ENCODE measurements around the gene SLC38A10. TPM values are rescaled to one million over a fixed set of nuclear protein-coding genes. Genes with fewer than 3 reads are reported as not detected.

The SLC38A10 gene
- total RNA-seq, 1 experiment from 2014 or later, result 109 TPM

GRCh38 chr17:81323083-81323369 lies 27.9 kb upstream of the SLC38A10 start:
- POLR2A ChIA-PET, result interaction anchor here (0.7 to 1.2 kb wide), 2 partner anchors 14 to 57 kb away, joined by 3 read pairs; no protein-coding TSS in a partner anchor
- Histone ChIP-seq H3K36me3 (ENCODE audit: control insufficient read depth in 1 of 2, insufficient read depth in 2 of 2, low read length in 2 of 2) (no peaks in the 10 kb centered on the region), H3K4me1 (ENCODE audit: control insufficient read depth in 1 of 2, insufficient read depth in 2 of 2, low read length in 2 of 2) (peaks cover 8 to 18% of the 10 kb centered on the region in 2 experiments), H3K27me3 (ENCODE audit: insufficient read depth, low read length) (no peaks in the 10 kb centered on the region), H3K9me2 (ENCODE audit: insufficient read depth) (no peaks in the 10 kb centered on the region), H4K20me1 (ENCODE audit: insufficient read depth) (no peaks in the 10 kb centered on the region), H3K4me3 (replicated peaks in 1 of 2; ENCODE audit: low read depth in 1 of 2, low read length in 2 of 2) (no peak overlapping the region), H3K9me3 (ENCODE audit: control insufficient read depth in 1 of 2, insufficient read depth in 1 of 2, low read depth in 1 of 2, low read length in 2 of 2) (no peaks in the 10 kb centered on the region), H3K9ac (ENCODE audit: low read length) (no peak overlapping the region), H3K4me2 (ENCODE audit: low read length) (no peak overlapping the region), H2AFZ (ENCODE audit: low read depth, low read length, poor library complexity, severe bottlenecking) (no peak overlapping the region), H3K79me2 (ENCODE audit: insufficient read depth, low read length) (no peaks in the 10 kb centered on the region), H3K27ac (ENCODE audit: low read depth, low read length) (peak overlapping the region; percentile 8; the same call in 1 of the 2 replicates)
- no TSS peak for BruUV-seq (replicated peaks)
- RAD21 ChIA-PET (ENCODE audit: low non-redundant PET in 1 of 2, low total read pairs in 2 of 2, uncharacterized antibody in 2 of 2, unreplicated experiment in 2 of 2), result interaction anchor here in 1 of 2 experiments (0.7 to 1.2 kb wide), 2 partner anchors 14 to 42 kb away, joined by 3 to 4 read pairs; no protein-coding TSS in a partner anchor
- TF ChIP-seq JUND (IDR thresholded peaks at IDR 0.05) (no peak), SP1 (IDR thresholded peaks at IDR 0.05; ENCODE audit: low read depth) (no peak), CEBPB (IDR thresholded peaks at IDR 0.05; ENCODE audit: low read depth) (no peak), MAX (IDR thresholded peaks at IDR 0.05) (no peak), TCF7L2 (IDR thresholded peaks at IDR 0.05; ENCODE audit: borderline replicate concordance, extremely low read depth, insufficient read depth, insufficient read length) (no peak), EZH2 (IDR thresholded peaks at IDR 0.05) (no peak), CTCF (IDR thresholded peaks at IDR 0.05 in 2 of 3, conservative IDR thresholded peaks at IDR 0.05 in 1 of 3; ENCODE audit: borderline replicate concordance in 1 of 3, insufficient read depth in 1 of 3, low read depth in 2 of 3, low read length in 2 of 3) (no peak), EZH2phosphoT487 (IDR thresholded peaks at IDR 0.05; ENCODE audit: borderline replicate concordance) (no peak), FOSL1 (IDR thresholded peaks at IDR 0.05; ENCODE audit: low read depth) (no peak), CBX3 (IDR thresholded peaks at IDR 0.05; ENCODE audit: low read depth) (no peak), POLR2A (IDR thresholded peaks at IDR 0.05; ENCODE audit: borderline replicate concordance, extremely low read depth, insufficient read depth, insufficient read length) (no peak), SRF (IDR thresholded peaks at IDR 0.05; ENCODE audit: low read depth) (no peak), SIN3A (IDR thresholded peaks at IDR 0.05; ENCODE audit: low read depth) (no peak), YY1 (IDR thresholded peaks at IDR 0.05; ENCODE audit: extremely low read depth, insufficient replicate concordance, low read depth, low read length) (no peak), REST (IDR thresholded peaks at IDR 0.05; ENCODE audit: low read depth) (no peak)
- DNase-seq (ENCODE audit: low read depth, low spot score) (no peak), ATAC-seq (no peak; the same call in 1 of the 2 replicates)
- CTCF ChIA-PET, result interaction anchor here (1.0 to 2.2 kb wide), 6 partner anchors 9 to 149 kb away, joined by 3 to 9 read pairs (median 4); no protein-coding TSS in a partner anchor
- intact Hi-C loops (cut with micrococcal nuclease), result no loop called here
